Head of caudate nucleus (tissue), 42 donors: ENCODE results near the gene ENO2.

ENCODE experiments used
- DNase-seq, 42 donors: peaks; one replicate each; pipeline versions ENCODE4 v3.0.0 to v3.0.0-alpha.2; 2020 to 2021; ENCODE audit warnings: mixed read lengths in 7 of 42
- intact Hi-C: fragments of 100-400 bp; cut with DNase I; formaldehyde crosslinking; loops from one replicate; pipeline ENCODE4 v1.15.0; 2022

ENO2 gene

GRCh38 chr12:6943722-6944380, 29.5 kb downstream of the ENO2 start, which contains the start of the genes C12orf57 and RNU7-1:
TSS of gene C12orf57 (plus strand) at chr12:6944022. CDS start at chr12:6944122, 100 bp downstream.
TSS of gene RNU7-1 (plus strand) at chr12:6943816.
- intact Hi-C loops, result loop anchor here (2.0 kb wide), 1 partner anchor 27 kb away; the partner anchor contains the start of genes EMG1 and PHB2
- peak; percentile 48 to 86 (median 73) for DNase-seq

- intact Hi-C loops, result loop anchor here (2.0 to 5.0 kb wide), 2 partner anchors 26 to 168 kb away; partner anchors contain the start of genes EMG1 and PHB2
Observed at GRCh38 chr12:6944381-6945186, 30.2 kb downstream of the ENO2 start.

GRCh38 chr12:6945613-6946012, 31.2 kb downstream of the ENO2 start:
- DNase-seq, result no peak
- intact Hi-C loops, result loop anchor here (2.0 to 5.0 kb wide), 2 partner anchors 25 to 167 kb away; partner anchors contain the start of genes EMG1 and PHB2

More at GRCh38 chr12:6944381-6945186, 30.2 kb downstream of the ENO2 start:
- DNase-seq, result peak; percentile 88 to 98 (median 94)

- intact Hi-C loops, result loop anchor here (5.0 kb wide), 1 partner anchor 166 kb away; no protein-coding TSS in a partner anchor
- DNase-seq, result no peak
Observed at GRCh38 chr12:6946033-6946919, 31.9 kb downstream of the ENO2 start.

- DNase-seq, result no peak
- intact Hi-C loops, result loop anchor here (5.0 kb wide), 1 partner anchor 165 kb away; no protein-coding TSS in a partner anchor
Observed at GRCh38 chr12:6946920-6947374, 32.6 kb downstream of the ENO2 start.

- DNase-seq, result no peak
- intact Hi-C loops, result loop anchor here (5.0 kb wide), 1 partner anchor 165 kb away; no protein-coding TSS in a partner anchor
Observed at GRCh38 chr12:6947615-6948014, 33.2 kb downstream of the ENO2 start.

GRCh38 chr12:6948873-6949594, 34.7 kb downstream of the ENO2 start:
- DNase-seq, result no peak
- intact Hi-C loops, result loop anchor here (5.0 kb wide), 1 partner anchor 163 kb away; no protein-coding TSS in a partner anchor

GRCh38 chr12:6950401-6950801, 36.0 kb downstream of the ENO2 start:
- intact Hi-C loops, result no loop called here
- DNase-seq, result no peak

GRCh38 chr12:6950811-6951540, 36.6 kb downstream of the ENO2 start, which contains the start of gene PTPN6:
TSS of gene PTPN6 (plus strand) at chr12:6951356. CDS start at chr12:6951513, 157 bp downstream.
- DNase-seq, result peak in 22 of 42 donors; percentile 34 to 71 (median 52)
- intact Hi-C loops, result no loop called here

- intact Hi-C loops, result no loop called here
- no peak for DNase-seq
Observed at GRCh38 chr12:6951551-6952120, 37.3 kb downstream of the ENO2 start.

GRCh38 chr12:6952121-6952862, 37.9 kb downstream of the ENO2 start:
- intact Hi-C loops, result no loop called here
- DNase-seq, result no peak

- DNase-seq, result no peak
- intact Hi-C loops, result no loop called here
Observed at GRCh38 chr12:6952863-6953441, 38.6 kb downstream of the ENO2 start.

GRCh38 chr12:6953442-6954315, 39.3 kb downstream of the ENO2 start:
- peak in 20 of 42 donors; percentile 31 to 65 (median 46) for DNase-seq
- intact Hi-C loops, result no loop called here

GRCh38 chr12:6954316-6955107, 40.1 kb downstream of the ENO2 start:
- intact Hi-C loops, result no loop called here
- DNase-seq, result no peak
